HG03575 (cell line): ENCODE results near the gene NWD2.

Experiments
- ATAC-seq: cut with Tn5 transposase; IDR thresholded peaks from one replicate; pipeline ENCODE4 v1.9.1; 2021; ENCODE audit not compliant: unreplicated experiment, insufficient number of reproducible peaks, low FRiP score; ENCODE audit errors: extremely low read depth

The NWD2 gene

DNA sequence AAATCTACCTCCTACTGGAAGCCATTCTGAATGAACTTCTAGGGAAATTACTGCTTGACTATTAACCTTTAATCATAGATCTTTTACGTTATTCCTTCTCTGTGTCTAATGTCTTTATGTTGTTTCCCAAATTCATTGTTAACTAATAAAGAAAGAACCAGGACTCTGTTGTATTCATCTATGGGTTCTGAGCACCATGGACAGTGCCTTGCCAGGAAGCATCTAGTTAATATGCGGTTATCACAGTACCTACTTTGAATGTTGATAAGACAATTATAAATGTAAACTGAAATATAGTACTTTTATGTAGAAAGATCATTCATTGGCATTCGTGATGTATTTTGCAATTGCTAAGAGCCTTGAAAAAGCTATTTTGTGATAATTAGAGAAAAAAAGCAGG is 23.8 kb downstream of the NWD2 start:
- ATAC-seq, result no peak

DNA sequence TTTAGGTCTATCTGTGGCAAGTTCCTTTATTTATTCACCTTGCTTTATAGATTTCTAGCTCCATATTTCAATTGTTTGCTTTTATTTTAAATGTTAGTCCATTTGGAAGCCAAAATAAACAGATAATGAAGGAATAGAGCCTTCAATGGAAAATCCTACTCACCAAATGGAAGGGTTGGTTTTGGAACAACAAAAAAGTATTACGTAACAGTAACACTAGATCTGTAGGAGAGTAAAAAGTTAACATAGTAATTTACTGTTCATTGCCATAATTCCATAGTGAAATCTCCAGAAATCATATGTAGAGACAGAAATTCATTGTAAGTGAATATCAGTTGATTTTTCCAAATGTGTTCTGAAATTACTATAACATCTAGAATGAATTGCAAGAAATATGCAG is 34.6 kb downstream of the NWD2 start:
- ATAC-seq, result no peak

DNA sequence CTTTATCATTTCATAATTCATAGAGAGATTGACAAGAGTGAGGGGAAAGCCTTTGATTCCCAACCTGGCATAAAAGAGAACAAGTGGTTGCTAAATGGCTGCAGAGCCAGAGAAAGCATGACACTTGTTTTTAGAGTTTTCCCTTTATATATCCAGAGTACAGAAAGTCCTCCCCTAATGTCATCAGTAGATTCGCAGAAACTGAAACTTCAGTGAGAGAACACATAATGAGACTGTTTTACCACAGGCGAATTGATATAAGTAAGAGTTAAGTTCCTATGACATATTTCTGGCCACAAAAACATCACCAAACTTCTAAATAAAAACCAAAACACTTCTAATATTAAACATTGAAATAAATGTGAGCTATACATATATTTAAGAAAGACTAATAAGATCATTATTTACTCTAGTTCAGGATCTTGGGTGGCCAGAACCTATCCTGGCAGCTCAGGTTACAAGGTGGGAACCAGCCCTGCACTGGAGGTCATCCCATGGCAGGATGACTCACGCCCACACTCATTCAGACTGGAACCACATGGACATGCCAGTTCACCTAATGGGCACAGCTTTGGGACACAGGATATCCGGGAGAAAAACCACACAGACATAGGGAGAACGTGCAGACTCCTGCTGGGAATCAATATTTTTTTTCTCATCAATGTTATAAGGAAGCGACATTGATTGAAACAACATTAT is 35.5 kb downstream of the NWD2 start:
- ATAC-seq, result no peak

DNA sequence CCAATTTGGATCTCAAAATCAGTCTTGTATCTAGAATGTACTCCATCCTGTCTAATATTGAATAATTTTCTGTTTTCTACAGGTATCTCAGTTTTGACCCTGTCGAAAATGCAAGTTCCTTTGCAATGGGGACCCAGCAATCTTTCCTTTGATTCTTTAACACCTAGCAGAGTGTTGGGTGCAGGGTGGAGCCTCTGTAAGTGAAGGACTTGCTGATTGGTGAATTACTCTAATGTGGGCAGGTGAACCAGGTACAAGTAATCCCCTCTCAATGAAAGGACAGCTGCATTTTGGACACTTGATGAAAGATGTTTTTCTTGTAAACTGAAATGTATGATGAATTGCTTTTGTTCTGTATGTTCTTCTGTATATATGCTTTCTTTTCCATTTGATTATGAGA is 54.9 kb downstream of the NWD2 start:
- no peak for ATAC-seq

DNA sequence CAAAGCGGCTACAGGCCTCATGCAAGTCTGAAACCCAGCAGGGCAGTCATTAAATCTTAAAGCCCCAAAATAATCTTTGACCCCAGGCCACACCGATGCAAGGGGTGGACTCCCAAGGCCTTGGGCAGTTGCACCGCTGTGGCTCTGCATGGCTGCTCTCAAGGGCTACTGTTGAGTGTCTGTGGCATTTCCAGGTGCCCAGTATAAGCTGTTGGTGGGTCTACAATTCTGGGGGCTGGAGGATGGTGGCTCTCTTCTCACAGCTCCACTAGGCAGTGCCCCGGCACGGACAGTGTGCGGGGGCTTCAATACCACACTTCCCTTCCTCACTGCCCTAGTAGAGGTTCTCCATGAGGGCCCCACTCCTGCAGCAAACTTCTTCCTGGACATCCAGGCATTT is 60.1 kb downstream of the NWD2 start:
- no peak for ATAC-seq

DNA sequence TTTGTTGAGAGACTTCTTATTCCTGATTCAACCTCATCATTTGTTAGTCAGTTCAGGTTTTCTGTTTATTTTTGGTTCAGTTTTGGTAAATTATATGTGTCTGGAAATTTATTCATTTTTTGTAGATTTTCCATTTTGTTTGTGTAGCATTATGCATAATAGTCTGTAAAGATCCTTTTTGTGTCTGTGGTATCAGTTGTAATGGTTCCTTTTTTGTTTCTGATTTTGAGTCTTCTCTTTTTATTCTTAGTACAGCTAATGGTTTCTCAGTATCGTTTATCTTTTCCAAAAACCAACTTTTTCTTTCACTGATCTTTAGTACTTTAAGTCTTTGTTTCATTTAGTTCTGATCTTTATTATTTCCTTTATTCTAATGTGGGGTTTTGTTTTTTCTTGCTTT is 61.4 kb downstream of the NWD2 start:
- ATAC-seq, result no peak

DNA sequence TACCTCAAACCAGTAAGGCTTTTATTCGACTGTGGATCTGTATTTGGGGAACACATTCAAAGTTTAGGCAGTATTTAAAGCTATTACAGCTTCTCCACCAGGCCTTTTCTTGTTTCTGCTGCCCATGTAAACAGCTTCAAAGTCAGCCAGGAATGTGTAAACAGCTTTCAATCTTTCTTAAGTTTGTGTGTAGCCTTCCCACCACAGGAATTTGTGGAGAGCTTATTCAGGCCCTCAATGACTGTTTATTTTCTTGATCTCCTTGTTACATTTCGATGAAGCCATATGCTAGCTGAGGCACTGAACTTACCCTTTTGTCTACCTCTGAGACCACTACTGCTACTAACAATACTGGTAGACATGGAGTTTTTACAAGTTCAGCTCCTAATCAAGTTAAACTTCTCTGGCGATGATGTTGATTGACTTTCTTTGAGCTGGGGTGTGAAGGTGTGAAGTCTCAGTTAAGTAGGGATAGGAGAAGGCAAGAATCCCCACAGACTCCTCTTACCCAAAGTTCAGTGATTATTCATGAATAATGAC is 72.6 kb downstream of the NWD2 start:
- no peak for ATAC-seq

DNA sequence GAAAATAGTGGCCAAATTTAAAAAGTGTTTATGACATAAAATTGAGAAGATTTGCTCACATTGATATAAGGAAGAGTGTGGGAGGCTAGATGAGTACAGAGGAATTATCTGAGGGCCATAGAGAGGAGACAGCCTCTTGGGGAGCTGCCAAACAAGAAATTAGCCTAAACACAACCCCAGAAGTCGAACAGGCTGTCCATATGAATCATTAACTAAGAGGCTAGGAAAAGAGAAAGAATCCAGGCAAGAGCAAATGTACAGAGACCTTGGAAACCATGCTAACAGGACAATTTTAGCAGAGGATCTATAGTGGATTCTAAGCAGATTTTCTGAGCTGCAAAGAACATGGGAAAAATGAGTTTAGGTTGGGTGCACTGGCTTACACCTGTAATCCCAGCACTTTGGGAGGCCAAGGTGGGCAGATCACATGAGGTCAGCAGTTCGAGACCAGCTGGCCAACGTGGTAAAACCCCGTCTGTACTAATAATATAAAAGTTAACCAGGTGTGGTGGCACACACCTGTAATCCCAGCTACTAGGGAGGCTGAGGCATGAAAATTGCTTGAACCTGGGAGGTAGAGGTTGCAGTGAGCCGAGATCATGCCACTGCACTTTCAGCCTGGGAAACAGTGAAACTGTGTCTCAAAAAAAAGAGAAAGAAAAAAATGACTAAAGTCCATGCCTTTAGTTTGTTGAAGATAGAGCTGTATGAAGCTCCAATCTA is 76.1 kb downstream of the NWD2 start:
- no peak for ATAC-seq

DNA sequence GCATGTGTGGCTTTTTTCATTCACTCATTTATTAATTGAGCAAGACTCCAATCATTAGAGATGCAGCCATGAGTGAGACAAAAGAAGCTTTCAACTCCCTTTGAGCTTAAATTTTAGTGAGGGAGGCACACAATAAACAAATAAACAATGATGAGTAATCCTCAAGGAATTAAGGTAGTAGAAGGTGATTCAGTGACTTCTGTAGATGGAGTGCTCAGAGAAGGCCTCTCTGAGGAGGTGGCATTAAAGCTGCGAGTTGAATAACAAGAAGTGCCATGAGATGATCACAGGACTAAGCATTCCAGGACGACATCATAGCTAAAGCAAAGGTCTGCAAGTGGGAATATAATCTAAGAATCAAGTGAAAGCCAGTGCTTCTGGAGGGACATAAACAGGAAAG is 77.6 kb downstream of the NWD2 start:
- no peak for ATAC-seq

DNA sequence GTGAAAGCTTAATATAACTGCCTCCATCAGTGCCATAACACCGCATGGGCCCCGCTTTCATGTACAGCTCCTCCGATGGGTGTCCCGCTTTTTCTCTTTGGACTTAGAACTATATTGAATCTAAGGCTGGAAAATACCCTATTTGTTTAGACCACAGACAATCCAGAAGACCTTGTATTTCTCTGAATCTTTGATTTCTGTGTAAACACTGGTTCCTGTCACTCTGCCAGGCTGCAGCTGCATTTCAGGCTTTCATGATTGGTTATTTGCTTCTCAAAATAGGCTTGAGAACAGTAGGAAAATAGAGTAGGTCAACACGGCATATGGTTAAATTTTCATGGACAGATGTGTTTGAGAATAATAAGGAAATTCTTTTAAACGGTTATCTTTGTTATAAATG is 80.0 kb downstream of the NWD2 start:
- no peak for ATAC-seq

DNA sequence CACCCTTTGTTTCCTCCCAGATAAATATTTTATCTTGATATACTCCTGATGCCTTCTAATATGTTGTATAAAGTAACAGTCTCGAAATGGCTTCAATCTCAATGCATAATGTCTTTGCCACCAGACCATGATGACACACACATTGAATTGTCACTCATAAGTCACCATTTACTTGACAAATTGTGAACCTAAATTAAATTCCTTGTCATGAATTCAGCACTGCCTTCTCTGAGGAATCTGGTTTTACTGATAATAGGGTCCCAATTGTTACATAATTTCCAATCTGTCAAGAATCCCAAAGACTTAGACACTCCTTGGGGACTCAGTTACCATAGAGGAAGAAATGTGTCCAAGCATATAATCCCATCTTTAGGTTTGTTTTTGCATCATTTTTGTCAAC is 82.3 kb downstream of the NWD2 start:
- no peak for ATAC-seq

DNA sequence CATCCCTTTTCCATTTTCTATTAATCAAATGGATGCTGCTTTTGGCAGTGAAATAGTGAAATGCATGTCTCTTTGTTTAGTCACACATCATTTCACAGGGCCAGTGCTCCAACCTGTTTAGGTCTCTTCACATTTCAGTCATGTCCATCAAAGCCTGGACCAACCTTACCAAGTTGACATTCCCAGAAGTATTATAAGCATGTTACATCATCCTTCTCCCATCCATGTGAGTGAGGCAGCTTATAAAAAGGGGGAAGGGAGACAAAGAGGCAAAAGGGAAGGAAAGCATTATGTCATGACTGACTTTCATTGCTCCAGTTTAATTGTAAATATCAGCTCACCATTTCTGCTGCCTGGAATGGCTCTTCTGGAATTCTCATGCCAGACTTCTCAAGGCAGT is 94.4 kb downstream of the NWD2 start:
- ATAC-seq, result no peak

DNA sequence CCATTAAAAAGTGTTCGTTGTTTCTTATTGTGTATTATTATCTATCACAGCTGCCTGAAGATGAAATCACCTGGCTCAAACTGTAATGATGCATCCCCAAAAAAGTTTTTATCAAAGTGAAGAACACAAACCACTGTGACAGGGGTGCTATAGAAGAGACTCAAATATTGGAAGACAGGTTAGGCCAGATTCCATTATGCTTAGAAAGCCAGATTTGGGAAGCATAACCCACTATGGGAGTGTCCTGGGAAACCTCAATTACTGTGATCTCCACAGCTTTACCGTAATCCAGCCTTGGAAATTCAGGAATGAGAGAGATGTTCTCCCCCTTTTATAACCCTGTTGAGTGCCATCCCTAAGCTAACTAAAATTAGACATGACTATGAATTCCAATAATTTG is 114.2 kb downstream of the NWD2 start:
- no peak for ATAC-seq

DNA sequence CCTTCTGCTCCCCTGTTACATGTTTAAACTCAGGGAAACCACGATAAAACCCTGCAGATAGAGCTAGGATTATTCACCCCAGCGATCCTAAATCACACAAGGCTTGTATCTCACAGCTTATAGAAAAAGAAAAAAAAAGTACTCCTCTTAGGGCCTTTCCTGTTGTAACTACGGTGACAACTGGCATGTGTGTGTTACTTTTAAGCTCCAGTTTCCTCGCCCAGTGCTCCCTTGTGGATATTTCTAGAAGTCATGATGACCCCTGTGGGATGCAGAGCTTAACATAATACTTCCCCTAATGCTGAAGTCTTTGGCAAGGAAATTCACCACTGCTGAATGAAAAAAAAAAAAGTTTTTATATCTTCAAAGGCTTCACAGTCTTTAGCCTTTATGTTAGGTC is 114.7 kb downstream of the NWD2 start:
- ATAC-seq, result no peak

DNA sequence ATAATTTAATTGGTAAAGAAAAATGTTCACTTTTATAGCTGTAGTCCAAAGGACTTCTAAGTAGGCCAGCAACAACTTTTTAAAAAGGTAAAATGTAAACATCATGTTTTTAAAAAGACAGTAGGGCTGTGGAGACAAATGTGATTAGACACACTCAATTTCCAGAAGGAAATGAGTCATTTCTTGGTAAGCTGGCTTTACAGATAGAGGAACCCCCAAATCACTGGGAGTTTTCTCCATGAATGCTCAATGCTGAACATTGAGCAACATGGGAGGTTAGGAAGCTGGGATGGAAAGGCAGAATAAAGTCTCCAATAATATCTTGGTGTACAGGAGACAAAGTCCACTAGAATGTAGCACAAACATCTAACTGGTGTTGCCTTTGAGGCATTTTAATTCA is 121.3 kb downstream of the NWD2 start:
- no peak for ATAC-seq

DNA sequence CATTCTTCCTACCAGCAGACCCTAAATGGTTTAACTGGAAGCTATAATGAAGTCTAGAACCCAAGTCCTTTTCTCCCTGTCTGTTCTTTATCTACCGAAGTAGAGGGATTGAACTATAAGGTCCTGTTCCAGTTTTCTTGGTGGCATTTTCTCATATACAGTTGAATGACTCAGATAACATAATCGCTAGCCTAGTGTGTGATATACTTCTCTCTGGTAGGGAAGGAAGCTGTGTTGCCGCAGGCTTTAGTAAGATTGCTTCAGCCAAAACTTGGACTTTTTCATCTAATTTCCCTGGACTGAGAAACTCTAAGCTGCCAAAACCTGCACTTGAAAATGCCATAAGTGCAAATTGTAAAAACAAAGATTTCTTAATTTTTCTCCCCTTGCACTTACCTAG is 123.4 kb downstream of the NWD2 start:
- ATAC-seq, result no peak

DNA sequence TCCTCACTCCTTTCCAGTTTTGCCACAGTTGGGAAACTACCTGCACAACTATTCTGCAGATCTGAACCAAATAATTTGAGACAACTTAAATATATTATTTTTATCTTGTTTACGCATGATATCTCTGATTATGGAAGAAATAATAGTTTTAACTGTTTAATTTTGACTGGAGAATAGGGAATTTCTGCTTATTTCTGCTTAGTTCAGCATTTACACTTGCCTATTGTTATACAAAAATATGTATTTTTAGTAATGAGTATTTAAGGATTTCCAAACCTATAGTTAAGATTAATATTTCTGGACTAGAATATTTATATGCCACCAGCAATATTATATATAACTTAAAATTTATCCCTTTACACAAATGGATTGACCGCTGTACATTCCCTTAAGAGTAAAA is 125.5 kb downstream of the NWD2 start:
- ATAC-seq, result no peak

DNA sequence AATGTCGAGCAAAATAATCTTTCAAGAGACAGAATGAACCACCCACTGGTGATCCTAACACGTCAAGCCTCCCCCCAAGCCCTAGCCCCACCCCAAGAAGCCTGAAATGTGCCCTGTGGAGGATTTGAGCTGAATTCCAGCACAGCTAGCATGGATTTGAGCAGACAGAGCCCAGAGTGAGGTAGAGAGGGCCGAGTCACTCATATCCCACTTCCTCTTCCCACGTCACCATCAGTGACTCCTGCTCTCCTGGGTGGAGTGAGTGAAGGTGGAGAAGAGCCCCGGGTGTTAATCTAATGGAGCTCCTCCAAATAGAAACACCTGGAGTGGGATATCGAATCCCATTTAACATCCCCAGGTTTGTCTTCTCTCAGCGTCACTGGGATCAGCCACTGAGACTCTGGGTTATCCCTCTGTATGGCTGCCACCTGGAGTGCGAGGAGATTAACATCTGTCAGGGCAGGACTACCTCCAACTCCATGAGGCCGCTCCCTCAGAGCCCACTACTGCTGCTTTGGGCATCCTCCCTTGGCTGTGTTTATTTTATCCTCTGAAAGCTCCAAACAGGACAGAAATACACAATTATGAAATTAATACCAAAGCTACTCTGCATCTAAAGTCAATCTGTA is 136.6 kb downstream of the NWD2 start:
- no peak for ATAC-seq

DNA sequence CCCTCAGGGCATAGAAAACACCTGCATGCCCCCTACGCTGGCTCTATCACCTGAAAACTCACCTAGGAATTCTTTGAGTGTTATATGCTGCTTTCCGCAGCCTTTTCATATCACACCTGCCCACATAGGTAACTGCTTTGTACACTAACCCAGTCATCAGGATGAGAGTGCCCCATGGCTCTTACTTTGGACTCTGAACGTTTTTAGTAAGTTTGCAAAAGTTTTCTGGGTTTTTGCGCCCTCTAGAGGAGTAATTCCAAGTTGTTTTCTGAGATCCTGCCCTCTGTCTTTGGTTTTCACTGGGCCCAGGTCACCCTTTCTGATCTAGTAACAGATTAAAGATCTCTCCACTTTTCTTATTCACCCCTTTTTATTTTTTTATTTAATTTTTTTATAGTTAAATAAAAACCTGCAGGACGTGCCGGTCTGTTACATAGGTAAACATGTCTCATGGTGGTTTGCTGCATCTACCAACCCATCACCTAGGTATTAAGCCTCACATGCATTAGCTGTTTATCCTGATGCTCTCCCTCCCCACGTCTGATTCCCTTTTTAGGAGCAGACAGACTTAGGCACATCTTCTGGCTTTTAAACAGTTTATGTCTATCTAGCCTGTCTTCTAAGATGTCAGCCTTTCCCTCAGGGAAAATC is 139.2 kb downstream of the NWD2 start:
- no peak for ATAC-seq

DNA sequence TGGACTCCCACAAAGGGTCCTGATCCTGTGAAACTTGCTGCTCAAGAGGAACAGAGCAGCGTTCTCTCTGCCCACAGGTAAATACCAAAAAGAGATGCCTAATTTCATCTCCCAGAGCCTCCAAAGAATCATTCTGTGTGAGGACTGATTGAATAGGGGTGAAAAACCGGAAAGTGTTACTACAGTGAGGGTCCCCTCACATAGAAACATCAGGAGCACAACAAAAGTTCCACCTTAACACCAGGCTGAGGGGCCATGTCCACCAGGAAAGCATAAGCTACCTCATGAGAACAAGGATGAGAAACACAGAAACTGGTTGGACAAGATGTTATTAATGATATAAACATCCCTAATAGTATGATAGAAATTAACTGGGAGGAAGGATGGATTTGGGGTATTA is 140.9 kb downstream of the NWD2 start:
- ATAC-seq, result no peak
